OCI-LY1 (cell line): ENCODE measurements around the gene NUMBL.

ENCODE experiments used
- EZH2 ChIP-seq: fragments of 200-600 bp; sonication (generic), shearing (Covaris generic); IDR thresholded peaks from 2 replicates; pipeline ENCODE4 v1.8.0; 2017; ENCODE audit warnings: borderline replicate concordance, mixed run types, mild to moderate bottlenecking, antibody characterized with exemption, low read length, moderate library complexity, mixed read lengths
- TF ChIP-seq, protein P1 (sequence below): fragments of 200-600 bp; sonication (generic), shearing (Covaris generic); IDR thresholded peaks from 2 replicates; pipeline ENCODE4 v1.5.1; 2017; ENCODE audit warnings: mild to moderate bottlenecking, antibody characterized with exemption, low read length, moderate library complexity, mixed read lengths

DNA sequence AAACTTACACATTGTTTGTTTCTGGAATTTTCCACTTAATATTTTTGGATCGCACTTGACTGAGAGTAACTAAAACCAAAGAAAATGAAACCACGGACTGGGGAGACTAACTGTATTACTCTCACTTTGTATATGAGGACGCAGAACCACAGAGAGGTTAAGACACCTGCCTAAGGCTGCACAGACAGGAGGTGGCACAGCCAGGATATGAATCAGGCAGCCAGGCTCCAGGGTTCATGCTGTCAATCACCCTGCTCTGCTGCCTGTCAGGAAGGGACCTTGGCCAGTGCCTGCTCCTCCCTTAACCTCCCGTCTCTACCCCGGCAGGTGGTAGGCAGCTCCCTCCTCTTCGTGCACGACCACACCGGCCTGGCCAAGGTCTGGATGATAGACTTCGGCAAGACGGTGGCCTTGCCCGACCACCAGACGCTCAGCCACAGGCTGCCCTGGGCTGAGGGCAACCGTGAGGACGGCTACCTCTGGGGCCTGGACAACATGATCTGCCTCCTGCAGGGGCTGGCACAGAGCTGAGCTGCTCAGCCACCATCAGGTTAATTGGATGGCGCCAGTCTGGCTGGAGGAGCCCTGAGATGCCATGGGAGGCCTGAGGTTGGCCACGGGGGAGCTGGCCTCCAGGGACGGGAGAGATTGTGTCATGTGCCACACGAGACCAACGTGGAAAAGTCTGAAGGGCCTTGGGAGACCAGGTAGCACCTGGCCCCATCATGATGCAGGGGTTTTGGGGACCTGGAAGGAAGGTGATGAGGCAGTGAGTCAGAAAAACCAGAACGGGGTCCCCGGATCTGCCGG lies 48.8 kb upstream of the NUMBL start:
- TF ChIP-seq, protein P1, sequence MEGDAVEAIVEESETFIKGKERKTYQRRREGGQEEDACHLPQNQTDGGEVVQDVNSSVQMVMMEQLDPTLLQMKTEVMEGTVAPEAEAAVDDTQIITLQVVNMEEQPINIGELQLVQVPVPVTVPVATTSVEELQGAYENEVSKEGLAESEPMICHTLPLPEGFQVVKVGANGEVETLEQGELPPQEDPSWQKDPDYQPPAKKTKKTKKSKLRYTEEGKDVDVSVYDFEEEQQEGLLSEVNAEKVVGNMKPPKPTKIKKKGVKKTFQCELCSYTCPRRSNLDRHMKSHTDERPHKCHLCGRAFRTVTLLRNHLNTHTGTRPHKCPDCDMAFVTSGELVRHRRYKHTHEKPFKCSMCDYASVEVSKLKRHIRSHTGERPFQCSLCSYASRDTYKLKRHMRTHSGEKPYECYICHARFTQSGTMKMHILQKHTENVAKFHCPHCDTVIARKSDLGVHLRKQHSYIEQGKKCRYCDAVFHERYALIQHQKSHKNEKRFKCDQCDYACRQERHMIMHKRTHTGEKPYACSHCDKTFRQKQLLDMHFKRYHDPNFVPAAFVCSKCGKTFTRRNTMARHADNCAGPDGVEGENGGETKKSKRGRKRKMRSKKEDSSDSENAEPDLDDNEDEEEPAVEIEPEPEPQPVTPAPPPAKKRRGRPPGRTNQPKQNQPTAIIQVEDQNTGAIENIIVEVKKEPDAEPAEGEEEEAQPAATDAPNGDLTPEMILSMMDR: no peak
- TF ChIP-seq EZH2: no peak
